Stimulated activated CD8-positive, alpha-beta memory T cell treated with anti-CD3 and anti-CD28 coated beads, Interleukin-15, amount 100 ng/mL, for 48 hours (primary cell): ENCODE measurements around the gene POLR1E.
"Not testable (repeated sequence)": the region's sequence is repeated elsewhere in the genome, so short reads cannot be mapped to it uniquely, and the experiment has no call there.

ENCODE experiments used
- DNase-seq, 2 donors: peaks; one replicate each; pipeline ENCODE4 v3.0.0-alpha.2; 2020; ENCODE audit warnings: low read depth in 2 of 2

POLR1E gene

DNA sequence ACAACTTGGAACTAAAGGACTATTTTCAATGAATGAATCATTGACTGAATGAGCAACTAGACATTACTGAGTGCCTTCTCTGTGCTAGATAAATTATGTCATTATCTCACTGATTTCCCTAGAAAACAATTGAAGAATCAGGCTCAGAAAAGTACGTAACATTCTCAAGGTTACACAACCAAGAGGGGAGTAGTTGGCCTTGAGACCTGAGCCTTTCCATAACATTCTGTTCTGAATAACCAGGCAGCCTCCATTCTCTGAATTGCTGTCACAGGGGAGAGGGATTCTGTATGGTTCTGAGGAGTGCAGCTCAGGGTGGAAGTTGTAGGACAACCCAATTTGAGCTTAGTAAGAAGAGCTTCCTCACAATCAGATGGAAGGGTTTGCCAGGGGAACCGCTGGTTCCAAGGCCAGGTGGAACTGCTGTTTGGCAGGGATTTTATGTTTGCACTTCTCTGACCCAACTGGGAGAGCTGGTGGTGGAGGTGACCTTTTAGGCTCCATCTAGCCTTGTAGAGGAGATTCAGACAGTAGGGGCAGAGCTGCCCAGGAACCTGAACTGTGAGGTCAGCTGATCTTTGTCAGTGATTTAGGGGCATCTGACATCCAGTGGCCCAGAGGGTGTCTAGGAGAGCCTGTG lies 16.3 kb downstream of the POLR1E start:
- DNase-seq, result no peak

DNA sequence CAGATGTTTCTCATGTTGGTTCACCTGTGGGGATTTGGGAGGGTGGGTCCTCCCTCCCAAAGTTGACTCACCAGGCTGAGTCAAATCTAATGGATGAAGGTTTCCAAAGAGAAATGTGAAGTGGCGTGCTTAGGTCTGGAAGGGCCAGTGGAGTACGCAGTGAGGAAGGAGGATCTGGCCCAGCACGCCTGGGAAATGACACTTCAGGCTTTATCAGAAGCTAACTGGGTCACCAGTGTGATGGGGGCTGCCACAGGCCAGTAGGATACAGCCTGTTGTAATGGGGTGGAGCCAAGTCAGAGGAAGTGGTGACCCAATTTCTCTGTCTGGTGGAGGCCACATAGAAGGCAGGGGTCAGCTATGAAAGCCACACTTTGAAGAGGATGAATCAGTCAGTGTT lies 18.0 kb downstream of the POLR1E start:
- peak in 1 of 2 donors; percentile 23 for DNase-seq

DNA sequence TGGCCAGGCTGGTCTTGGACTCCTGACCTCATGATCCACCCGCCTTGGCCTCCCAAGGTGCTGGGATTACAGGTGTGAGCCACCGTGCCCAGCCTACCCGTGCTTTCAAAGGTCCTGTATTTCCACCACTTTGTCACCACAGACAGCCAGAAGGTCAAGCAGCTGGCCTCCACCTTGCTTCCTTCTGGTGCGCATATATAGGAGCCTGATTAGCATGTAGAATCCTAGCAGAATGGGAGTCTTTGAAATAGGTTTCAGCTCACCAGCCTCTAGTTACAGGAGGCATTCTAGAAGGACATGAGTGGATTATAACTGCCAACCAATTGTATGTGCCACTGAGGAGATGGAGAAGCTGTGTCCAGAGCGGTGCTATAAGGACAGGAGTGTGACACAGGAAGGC lies 18.9 kb downstream of the POLR1E start:
- DNase-seq, result no peak

DNA sequence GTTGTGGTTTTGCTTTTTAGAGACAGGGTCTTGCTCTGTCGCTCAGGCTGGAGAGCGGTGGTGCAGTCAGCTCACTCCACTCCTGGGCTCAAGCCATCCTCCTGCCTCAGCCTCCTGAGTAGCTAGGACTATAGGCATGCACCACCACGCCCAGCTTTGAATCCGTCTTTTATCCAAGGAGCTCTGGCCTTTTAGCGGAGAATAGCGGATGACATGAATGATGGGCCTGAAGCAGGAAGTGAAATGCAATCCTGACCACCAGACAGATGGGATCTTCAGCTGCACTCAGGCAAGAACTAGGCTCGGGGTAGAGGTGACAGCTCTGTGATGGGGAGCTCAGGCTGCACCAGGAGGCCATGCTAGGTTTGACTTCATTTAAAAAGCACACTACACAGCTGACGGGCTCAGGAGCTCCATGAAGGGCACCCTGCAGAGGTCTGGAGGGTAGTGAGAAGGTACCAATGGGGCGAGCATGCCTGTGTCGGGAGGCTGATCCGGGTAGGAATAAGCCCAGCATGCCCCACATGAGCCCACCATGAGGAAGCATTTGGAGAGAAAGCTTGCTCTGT lies 21.9 kb downstream of the POLR1E start:
- DNase-seq, result no peak

DNA sequence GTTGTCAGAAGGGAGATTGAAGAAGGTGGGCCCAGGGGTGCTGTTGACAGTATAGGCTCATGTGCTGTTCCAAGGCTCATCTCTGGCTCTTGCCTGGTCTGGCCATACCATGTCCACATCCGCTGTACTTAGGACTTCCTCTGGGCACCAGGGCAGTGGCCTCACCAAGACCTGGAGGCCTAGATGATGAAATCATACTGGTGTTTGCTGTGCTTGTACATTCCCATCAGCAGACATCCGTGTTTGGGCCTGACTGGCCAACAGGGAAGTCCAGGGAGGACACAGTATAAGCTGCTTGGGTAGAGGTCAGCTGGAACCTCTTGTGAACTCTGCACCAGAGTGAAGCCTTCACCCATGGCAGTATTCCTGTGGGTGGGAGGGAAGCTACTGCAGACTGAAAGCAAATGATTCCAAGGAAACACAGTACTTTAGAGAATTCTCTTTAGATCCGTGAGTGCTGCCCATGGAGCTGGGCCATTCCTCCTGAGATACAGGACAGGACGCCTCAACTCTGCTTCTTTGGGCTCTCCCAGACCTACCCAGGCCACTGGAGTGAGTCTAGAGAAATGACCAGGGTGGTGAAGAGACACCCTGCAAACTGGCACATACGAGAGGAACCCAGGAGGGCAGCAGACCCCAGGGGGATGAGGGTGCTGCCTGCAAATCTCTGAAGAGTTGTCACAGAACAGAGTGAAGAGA lies 22.5 kb downstream of the POLR1E start:
- DNase-seq, result no peak

DNA sequence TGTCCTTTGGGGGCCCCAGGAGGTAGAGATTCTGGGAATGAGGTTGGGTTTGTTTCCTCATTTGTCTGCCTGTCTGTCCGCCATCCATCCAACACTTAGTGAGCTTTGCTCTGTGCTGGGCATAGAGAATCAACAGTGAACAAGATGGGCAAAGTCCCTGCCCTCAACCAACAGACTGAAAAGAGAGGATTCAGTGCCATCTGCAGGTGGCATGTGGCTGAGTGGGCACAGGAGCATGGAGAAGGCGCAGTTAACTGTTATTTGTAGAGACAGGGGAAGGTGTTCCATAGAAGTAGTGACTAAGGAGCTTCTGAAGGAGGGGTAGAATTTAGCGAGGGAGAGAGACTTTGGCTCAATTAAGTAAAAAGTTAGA lies 23.1 kb downstream of the POLR1E start:
- DNase-seq, result no peak

DNA sequence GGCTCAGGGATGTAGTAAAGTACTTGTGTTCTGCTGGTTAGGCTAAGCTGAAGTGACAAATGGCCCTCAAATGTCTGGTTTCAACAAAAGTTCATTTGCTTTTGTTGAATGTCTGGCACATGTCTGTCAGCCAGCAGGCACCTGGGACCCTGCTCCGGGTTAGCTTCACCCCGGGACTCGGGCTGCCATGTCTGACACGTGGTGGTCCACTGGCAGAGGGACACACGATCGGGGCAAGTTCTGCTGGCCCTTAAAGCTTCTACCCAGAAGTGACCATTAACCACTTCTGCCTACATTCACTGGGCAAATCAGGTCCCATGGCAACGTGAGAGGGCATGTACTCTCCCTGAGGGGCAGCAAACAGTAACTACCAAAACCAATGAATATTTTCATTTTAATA lies 23.8 kb downstream of the POLR1E start:
- no peak for DNase-seq

DNA sequence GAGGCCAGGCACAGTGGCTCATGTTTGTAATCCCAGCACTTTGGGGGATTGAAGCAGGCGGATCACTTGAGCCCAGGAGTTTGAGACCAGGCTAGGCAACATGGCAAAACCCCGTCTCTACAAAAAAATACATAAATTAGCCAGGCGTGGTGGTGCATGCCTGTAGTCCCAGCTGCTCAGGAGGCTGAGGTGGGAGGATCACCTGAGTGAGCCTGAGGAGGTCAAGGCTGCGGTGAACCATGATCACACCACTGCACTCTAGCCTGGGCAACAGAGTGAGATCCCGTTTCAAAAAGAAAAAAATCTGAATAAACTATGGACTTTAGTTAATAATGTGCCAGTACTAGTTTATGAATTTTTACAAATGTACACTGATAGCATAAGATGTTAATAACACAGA lies 24.3 kb downstream of the POLR1E start:
- DNase-seq, result not testable (repeated sequence)

DNA sequence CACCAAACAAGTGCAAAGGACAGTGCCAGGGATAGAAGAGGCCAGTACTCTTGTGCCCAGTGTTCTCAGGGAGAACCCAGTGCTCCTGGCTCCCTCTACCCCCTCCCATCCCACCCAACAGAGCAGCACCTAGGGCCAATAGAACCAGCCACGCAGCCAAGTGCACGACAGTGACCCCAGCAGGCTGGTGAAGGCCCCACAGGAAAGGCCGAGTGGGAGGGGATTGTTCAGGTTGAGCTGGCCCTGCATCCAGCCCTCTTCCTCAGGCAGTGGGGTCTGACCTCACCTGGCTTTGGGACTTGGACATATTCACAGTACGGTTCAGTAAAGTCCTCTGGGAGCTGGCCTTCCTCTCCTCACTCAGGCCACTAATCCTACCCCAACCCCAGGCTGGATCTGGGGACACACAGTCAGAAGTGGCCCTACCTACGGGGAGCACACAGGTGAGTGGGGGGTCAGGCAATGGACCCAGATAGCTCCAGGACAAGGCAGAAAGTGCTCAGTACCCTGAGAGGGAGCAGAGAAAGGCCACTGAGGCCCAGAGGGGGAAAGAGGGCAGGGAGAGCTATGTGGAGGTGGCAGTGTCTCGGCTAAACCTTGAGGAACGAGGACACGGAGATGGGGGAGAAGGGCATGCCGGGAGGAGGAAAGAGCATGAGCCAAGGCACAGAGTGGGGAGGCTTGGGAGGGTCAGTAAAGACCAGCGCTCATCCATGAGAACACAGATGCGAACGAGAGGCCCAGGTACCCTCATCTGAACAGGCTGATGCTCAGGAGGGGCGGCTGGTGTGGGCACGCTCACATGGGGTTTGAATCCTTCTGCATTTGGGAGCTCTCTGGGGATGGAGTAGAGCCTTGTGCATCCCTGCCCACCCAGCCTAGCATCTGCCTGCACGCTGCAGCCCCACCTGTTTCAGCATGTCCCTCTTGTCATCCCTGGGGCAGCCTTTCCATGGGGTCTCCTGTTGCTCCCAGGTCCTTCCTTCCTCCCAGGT lies 25.6 kb downstream of the POLR1E start:
- DNase-seq, result no peak

DNA sequence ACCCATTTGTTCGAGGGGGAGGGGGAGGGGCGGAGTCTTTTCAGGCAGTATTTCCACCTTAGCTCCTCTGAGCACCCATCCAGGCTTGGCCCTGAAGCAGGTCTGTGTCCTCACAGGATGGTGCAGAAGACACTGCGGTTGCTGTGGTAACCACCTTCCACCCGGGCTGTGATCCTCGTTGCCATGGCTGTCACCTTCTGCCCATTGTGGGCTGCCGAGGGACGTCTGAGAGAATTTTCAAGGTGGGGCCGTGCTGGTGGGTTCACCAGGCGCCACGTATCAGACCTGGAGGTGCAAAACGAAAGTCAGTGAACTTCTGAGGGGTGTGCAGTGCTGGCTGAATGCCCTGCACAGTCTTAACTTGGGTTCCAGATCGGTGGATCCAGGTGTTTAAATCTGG lies 26.7 kb downstream of the POLR1E start:
- no peak for DNase-seq

DNA sequence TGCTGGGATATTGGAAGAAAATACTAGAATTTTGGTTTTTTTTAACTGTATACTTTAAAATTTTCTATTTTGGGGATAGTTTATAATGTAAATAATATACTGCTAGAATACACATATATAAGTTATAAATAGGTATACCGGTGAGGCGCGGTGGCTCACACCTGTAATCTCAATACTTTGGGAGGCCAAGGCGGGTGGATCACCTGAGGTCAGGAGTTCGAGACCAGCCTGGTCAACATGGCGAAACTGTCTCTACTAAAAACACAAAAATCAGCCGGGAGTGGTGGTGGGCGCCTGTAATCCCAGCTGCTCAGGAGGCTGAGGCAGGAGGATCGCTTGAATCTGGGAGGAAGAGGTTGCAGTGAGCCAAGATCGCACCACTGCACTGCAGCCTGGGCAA lies 28.7 kb downstream of the POLR1E start:
- not testable (repeated sequence) for DNase-seq

DNA sequence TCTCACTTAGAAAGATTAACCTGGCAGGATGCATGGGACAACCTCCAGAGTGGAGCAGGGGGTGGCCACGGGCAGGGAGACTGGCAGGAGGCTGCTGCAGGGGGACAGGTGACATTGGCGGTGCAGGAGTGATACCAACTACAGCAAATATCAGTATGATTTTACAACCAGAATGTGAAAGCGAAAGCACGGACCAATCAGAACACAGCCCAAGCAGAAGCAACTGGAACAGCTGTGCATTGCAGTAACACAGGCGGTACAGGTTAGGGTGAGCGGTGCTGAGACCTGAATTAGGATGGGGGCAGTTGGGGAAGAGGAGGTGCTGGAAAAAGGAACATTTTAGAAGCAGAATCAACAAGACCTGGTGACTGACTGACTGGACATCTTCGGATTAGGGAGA lies 29.3 kb downstream of the POLR1E start:
- DNase-seq, result no peak

DNA sequence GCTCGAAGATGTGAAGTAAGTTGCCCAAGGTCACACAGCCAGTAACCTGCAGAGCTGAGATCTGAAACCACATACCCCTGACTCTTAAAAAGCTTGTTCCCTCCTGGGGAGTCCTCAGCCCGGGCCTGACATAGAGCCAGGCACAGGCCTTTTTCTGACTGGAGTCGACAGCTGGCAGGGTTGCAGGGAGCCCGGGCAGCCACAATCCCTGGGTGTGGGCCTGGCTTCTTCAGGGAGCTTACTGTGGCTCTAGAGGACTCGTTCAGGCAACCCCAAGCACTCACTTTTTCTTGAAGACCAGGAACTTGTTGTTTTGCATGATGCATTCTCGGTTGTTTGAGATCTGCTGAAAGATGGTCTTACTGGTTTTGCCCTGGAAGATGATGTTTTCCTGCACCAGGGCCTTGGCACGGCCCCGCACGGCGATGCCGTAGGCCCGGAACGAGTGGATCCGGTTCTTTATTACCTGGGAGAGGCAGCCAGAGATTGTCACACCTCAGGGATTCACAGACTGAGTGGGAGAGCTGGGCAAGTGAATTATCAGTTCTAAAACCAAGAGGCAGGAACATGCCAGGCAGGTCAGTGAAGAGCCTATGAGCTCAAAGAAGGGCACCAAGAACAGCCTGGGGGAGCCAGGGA lies 30.0 kb downstream of the POLR1E start:
- no peak for DNase-seq

DNA sequence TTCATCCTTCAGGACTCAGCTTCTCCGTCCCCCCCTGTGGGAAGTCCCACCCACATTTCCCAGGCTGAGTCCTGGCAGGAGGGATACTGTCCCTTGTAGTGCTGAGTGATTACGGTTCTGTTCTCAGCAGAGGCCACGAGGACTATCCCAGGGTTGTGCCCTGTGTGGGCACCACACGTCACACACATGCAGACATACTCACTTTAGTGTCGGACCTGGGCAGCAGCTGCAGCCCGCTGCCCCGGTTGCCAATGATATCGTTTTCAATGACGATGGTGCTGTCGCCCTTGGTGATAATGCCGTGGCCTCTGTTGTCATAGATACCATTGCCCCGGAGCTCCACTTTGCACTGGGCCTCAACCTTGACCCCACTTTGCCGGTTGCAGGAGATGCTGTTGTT lies 32.2 kb downstream of the POLR1E start:
- no peak for DNase-seq

DNA sequence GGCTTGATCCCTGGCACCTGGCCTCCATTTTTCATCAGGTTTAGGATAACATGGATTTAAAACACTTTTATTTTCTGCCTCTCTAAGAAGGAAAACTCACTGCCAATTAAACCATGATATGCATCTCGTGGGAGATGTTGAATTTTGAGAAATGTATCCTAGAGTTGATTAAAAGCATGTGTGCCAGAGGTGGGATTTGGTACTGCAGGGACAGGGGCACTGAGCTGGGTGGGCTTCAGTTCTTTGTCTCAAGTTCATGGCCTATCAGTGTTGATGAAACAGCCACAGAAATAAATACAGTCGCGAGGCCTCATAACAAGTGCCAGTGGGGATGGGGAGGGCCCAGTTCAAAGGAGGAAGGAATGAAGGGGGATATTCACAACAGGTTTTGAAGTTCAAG lies 34.9 kb downstream of the POLR1E start:
- no peak for DNase-seq

DNA sequence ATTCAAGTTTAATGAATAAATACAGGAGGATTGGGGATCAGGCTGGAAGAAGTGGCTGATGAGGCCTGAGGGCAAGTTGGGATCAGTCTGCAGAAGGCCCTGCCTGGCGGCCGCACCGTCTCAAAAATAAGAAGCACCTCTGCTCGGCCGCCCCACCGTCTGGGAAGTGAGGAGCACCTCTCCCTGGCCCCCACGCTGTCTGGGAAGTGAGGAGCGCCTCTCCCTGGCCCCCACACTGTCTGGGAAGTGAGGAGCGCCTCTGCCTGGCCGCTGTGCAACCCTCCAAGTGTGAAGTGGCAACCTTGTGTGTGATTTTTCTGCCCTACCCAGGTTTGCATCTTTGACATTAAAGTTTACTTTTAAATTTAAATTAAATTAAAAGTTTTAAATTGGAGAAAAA lies 35.4 kb downstream of the POLR1E start:
- no peak for DNase-seq

DNA sequence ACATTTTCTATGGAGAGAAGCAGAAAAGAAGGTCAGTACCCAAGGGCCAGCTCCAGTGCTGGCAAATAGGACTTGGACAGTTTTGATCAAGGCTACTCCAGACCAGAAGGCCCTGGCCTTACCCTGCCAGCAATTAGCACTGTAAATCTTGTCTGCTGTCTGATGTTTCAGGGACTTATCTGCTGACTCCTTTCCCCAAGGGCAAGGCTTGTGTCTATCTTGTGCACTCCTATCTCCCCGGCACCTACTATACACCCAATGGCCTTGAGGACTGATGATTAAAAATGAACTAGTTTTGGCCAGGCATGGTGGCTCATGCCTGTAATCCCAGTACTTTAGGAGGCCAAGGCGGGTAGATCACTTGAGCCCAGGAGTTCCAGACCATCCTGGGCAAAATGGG lies 37.2 kb downstream of the POLR1E start:
- DNase-seq, result no peak

DNA sequence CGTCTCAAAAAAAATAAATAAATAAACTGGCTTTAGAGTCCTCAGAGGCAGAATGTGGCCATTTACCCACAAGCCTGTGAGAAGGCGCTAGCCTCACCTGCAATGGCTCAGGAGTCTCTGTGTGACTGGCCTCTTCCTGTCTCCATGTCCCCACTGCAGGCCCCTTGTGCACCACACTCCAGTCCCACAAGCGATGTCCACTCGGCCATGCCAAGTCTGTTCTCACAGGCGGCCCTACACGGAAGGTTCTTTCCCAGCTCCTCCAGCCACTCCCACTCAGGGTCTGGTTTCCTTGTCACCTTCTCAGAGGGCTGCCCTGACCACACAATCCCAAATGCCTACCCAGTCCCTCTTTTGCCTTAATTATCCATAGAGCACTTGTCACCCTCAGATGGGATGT lies 38.2 kb downstream of the POLR1E start:
- no peak for DNase-seq

DNA sequence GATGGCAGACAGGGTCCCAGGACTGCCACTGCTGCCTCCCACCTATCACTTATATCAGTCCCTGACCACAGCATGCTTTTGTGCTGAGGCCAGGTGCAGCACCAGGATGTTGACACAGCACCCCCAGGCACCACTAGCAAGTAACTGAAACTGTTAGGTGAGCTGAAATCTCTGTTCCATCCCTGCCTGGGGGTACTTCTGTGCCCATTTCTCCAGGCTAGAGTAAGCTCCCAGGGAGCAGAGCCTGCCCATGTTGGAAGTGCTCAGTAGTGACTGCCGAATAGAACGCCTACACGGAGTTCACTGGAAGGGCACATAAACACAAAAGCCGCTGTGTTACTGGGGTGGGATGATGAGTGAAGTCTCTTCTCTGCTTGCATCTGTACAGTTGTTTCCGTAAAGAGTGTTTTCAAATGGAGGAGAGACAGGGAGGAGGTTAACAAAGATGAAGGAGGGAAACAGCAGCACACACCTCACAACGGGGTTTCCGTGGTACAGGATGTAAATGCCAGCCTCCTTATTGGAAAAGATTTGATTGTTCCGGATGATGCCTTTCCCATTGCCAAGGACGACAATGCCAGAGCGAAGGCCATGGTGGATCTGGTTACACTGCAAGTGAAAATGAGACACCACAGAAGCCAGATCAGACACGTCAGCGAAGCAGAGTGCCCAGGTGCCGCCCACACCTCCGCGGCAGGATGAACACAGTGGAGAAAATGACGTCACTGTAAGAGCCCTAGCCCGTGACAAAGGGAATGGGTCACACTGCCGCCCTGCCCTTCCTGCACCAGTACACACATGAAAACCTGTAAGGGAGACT lies 43.1 kb downstream of the POLR1E start:
- DNase-seq, result peak; percentile 58 to 74

DNA sequence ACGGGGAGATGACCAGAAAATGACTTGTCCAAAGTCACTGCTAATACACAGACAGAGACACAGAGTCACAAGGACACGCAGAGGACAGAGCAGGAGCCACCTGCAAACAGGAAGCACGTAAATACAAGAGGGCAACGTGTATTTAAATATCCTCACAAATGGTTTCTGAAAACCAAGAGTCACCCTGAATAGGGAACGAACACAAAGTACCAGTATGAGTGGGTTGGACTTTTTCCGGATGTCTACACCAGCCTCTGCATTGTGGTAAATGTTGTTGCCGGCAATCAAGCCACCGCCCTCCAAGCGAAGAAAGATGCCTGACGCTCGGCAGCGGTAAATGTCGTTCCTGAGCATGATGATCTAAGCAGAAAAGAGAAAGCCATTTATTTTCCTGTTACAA lies 46.0 kb downstream of the POLR1E start:
- DNase-seq, result no peak

DNA sequence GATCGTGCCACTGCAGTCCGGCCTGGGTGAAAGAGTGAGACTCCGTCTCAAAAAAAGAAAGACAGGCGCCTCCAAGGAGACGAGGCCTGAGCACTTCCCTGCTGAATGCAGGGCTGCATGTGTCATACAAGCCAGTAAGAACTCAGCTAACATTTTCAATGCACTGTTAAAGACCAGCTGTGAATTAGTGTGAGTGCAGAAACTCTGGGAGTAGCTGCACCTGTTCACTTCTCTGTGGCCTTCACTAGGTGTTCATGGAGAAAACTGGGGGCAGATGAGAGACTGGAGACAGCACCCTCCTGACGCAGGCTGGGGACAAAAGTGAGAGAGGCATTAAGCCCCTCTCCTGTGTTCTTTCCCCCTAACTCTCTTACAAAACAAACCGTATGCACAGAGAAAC lies 48.7 kb downstream of the POLR1E start:
- no peak for DNase-seq
